Stimulated activated CD4-positive, alpha-beta T cell treated with anti-CD3 and anti-CD28 coated beads, TNF-alpha, amount 100 ng/mL, for 48 hours (primary cell): ENCODE data around the gene HAPSTR1.
A peak's percentile ranks its signal among the peaks of the same experiment; 100 is the strongest.
"Not testable (repeated sequence)": the region's sequence is repeated elsewhere in the genome, so short reads cannot be mapped to it uniquely, and the experiment has no call there.

ENCODE experiments used
- DNase-seq, 3 donors: peaks; one replicate each; pipeline ENCODE4 v3.0.0-alpha.2; 2020; ENCODE audit warnings: low read depth in 3 of 3

Gene HAPSTR1, protein sequence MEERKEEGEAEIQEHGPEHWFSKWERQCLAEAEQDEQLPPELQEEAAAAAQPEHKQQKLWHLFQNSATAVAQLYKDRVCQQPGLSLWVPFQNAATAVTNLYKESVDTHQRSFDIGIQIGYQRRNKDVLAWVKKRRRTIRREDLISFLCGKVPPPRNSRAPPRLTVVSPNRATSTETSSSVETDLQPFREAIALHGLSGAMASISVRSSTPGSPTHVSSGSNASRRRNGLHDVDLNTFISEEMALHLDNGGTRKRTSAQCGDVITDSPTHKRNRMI

DNA sequence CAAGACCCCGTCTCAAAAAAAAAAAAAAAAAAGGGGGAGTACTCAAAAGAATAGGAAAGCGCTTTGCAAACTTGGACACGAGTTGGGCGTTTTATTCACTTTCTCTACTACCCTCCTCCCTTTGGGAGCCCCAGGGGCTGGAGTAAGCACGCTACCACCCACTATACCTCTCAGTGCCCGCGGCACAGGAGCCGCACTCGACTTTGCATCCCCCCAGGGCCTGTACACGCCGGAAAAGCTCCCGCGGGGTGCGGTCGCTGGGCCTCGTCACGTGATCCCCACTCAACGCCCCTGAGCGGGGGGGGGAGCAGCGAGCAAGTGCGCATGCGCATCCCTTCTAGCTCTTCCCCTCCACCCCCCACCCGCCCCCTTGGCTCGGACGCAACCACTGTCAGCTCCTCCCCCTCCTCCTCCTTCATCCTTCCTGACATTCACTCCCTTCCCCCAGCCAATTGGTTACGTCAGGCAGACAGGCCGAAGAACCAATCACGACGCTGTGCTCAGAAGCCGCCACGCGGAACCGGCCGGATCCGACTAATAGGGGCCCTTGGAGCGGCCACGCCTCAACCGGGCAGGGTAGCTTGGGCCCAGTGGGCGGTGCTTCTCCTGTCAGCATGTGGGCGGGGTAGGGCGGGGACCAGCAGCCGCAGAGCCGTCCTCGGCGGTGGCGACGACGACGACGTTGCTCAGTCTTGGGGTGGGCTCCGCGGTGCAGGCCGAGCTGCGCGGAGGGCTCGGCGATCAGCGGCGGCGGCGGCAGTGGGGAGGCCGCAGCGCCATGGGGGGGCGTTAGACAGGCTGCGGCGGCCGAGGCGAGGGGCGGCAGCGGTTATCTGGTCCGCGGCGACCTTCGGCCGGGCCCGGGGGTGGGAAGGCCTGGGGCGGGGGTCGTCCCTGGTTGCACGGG is at the start of gene HAPSTR1:
TSS of gene HAPSTR1 (plus strand) at position 685 of the 907 bp plus-strand sequence. CDS start 401 bp downstream, outside the sequence.
- DNase-seq = peak; percentile 98 to 99 (median 98)

DNA sequence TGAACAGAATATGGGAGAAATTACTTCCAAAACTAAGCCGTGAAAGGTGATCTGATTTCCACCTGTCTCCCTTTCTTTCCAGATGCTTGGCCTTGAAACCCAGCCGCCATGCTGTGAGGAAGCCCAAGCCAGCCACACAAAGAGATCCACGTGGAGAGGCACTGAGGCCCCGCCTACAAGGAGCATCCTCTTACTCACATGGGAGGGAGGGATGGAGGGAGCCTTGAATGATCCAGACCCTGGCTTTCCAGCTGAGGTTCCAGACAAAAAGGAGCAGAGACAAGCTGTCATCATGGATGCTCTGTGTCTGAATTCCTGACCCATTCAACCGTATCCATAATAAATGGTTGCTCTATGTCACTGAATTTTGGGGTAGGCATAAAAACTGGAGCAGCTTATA is 48.9 kb upstream of the HAPSTR1 start:
- DNase-seq = no peak

DNA sequence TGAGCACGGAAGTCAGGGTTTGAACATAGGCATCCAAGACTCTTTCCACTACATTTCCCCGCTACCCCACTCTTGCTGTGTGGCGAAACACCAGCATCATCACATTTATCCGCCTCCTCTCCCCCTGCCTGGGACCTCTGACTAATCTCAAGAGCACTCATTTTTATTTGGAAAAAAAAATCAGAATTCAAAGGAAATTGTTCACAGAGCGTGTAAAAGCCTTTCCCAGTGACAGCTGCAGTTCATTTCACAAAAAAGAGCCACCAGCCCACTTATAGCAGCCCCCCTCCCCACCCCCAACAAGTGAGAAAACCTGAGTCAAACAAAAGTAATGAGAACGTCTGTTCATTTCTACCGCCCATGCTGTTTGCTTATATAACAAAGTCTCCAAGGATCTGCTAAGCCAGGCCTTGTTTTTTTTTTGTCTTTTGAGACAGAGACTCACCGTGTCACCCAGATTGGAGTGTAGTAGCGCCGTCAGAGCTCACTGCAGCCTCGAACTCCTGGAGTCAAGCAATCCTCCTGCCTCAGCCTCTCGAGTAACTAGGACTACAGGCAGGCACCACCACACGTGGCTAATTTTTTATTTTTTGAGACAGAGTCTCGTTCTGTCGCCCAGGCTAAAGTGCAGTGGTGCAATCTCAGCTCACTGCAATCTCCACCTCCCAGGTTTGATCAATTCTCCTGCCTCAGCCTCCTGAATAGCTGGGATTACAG is 48.3 kb upstream of the HAPSTR1 start:
- DNase-seq = no peak

DNA sequence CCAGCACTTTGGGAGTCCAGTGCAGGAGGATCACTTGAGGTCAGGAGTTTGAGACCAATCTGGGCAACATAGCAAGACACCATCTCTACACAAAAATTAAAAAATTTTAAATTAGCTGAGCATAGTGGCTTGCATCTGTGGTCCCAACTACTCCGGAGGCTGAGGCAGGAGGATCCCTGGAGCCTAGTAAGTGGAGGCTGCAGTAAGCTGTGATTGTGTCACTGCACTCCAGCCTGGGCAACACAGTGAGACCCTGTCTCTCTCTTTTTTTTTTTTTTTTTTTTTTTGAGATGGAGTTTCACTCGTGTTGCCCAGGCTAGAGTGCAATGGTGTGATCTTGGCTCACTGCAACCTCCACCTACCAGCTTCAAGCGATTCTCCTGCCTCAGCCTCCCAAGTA is 45.9 kb upstream of the HAPSTR1 start:
- DNase-seq = not testable (repeated sequence)

DNA sequence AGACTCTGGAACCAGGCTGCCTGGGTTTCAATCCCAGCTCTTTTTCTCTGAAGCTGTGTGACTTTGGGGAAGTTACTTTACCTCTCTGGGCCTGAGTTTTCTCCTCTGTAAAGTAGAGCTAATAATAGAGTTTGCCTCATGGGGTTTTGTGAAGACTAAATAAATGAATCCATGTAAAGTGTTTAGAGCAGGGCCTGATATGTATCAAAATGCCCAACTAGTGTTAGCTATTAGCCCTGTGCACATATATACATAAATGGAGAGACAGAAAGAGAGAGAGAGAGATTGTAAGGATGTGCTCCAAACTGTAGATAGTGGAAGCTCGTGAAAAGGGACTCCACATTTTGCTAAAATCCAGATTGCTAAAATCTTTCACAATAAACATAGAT is 44.8 kb upstream of the HAPSTR1 start:
- no peak for DNase-seq

DNA sequence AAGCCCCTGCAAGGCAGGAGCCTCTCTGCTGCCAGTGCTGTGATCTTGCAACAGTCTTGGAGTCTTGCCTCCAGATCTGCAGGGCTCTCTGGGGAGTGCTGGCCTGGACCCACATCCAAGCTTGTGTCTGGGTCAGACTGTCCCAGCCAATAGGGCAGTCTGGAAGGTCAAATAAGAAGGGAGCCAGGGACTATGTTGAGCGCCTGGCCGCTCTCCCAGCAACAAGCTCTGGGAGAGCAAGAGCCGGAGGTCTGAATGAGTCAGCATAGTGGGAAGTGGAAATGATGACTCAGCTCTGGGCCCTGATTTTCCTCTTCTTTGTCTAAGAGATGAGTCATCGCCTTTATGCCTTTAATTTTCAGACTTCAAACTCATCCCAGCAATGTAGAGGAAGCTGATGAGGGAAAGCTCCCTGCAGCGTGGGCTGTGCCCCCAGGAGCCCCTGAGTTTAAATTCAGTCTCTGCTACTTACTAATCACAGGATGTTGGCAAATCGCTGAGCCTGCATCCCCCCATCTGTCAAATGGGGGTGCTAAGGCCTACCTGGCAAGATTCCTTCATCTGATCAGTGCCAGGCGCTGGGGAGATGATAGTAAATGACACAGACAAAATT is 43.6 kb upstream of the HAPSTR1 start:
- peak; percentile 34 to 51 (median 46) for DNase-seq

DNA sequence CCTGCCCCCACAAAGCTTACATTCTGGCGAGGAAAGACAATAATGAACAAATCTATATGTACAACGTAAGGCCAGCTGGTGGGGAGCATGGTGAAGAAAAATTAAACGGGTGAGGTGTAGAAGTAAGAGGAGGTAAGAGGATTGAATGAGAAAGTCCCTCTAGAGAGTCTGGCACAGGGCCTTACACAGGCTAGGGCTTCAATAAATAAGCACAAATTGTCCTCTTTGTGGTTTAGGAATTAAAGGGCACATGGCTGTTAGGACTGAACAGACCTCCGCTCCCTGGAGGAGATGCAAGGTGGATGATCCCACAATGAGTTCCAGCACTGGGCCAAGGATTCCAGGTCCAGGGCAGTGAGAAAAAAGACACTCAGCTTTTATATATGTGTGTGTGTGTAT is 43.1 kb upstream of the HAPSTR1 start:
- no peak for DNase-seq

DNA sequence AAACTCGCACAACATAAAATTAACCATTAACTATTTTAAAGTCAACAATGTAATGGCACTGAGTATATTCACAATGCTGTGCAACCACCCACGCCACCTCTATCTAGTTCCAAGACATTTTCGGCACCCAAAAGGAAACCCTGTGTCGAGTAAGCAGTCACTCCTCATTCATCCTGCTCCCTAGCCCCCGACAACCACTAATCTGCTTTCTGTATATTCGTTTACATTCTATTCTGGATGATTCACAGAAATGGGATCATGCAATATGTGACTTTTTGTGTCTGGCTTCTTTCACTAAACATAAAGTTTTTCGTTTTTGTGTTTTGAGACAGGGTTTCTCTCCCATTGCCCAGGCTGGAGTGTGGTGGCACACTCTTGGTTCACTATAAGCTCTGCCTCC is 42.2 kb upstream of the HAPSTR1 start:
- no peak for DNase-seq

DNA sequence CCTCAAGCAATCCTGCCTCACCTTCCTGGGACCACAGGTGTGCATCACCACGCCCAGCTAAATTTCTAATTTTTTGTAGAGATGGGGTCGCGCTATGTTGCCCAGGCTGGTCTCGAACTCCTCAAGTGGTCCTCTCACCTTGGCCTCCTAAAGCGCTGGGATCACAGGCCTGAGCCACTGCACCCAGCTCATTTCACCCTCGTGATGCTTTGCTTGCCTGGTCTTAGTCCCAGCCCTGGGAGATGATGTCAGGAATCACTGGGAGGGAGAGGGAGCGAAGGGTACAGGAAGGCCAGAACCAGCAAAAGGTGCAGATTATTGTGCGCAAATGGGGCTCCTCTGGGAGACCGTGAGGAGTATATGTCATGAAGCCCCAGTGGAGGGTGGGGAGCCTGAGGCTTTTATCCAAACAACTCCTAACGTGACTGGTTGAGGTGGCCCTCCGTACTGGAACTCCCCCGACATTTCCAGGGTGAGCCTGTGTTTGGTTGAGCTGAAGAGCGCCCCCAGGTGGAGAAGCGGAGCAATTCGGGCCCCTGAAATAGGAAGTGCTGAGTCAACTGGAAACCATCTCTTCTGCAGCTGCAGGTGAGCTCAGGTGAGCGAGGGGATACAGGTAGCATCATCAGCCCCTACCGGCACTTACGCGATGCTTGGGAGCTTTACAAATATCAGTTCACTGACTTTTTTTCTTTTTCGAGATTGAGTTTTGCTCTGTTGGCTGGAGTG is 41.2 kb upstream of the HAPSTR1 start:
- no peak for DNase-seq

DNA sequence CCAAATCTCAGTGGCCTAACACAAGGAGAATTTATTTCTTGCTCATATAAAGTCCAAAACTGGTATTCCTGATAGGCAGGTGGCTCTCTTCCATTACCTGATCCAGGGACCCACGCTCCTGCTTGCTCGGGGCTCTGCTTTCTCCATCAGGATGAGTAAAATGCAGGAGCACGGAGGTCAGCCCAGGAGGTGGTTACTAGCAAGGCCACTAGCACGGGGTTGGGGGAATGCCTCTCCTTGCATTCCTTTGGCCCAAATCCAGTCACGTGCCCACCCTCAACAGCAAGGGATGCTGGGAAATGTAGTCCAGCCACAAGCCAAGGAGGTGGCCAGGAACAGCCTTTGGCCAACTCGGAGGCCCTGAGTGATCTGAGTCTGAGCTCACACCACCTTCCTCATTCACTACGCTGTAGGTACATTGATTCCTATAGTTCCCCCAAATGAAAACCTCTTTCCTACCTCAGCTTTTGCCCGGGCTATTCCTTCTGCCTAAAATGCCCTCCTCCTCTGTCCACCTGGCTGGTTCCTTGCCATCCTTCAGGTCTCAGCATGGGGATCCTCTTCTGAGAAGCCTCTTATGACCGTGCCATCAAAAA is 38.3 kb upstream of the HAPSTR1 start:
- no peak for DNase-seq

DNA sequence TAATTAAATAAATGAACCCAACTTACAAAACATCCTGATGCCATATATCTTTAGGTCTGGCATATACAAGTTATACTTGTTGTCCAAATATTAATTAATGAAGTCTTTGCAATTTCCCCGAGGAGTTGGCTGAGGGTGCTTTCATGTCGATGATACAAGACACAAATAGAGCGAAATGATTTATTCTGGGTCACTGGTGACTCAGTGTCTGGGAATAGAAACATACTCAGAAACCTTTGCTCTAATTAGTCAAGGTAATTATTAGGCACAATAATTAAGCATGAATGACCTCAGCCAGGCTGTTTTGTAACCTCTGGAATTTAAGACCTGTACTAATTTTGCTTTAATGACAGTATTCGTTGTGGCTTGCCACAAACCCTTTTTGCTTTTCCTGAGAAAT is 37.0 kb upstream of the HAPSTR1 start:
- DNase-seq = no peak

DNA sequence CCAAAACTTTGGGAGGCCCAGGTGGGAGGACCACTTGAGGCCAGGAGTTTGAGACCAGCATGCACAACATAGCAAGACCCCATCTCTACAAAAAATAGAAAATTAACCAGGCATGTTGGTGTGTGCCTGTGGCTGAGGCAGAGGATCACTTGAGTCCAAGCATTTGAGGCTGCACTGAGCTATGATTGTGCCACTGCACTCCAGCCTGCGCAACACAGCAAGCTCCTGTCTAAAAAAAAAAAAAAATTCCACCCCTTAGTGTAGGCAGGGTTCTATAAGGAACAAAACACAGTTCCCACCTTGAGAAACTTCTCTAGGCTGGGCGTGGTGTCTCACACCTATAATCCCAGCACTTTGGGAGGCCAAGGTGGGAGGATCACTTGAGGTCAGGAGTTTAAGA is 36.3 kb upstream of the HAPSTR1 start:
- DNase-seq = no peak

DNA sequence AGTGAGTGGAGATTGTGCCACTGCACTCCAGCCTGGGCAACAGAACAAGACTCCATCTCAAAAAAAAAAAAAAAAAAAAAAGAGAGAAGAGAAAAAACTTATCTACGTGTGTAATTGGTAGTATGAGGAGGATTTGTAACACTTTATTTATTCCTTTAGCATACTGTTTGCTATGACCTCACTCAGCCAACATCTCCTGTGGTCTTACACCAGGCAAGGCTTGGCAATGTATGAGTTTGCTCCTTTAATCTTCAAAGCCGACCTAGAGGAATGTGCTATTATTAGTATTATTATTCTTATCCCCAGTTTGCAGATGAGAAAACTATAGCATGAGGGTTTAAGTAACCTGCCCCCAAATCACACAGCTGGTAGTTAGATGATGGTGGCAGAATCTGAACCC is 35.8 kb upstream of the HAPSTR1 start:
- no peak for DNase-seq

DNA sequence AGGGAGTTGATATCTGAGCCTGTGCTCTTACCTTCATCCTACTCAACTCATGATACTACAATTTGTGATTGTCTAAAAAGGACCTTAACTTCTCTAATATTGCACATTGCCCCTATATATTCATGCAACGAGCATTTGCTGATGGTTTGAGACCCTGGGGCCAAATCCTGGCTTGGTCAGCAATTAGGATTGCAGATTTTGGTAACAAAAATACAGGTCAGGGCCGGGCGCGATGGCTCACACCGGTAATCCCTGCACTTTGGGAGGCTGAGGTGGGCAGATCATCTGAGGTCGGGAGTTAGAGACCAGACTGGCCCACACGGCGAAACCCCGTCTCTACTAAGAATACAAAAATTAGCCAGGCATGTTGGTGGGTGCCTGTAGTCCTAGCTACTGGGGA is 35.4 kb upstream of the HAPSTR1 start:
- no peak for DNase-seq

DNA sequence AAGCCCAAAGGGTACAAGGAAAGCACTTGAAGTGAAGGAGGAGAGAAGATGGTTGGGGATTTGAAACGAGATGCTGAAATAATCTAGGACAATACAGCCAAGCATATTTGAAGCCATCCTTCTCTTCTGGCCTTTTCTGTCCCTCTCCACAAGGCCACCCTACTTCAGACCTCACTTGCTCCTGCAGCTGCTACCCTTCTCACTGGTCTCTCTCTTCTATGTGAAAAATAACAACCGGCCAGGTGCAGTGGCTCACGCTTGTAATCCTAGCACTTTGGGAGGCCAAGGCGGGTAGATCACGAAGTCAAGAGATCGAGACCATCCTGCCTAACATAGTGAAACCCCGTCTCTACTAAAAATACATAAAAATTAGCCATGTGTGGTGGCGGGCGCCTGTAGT is 33.2 kb upstream of the HAPSTR1 start:
- DNase-seq = no peak

DNA sequence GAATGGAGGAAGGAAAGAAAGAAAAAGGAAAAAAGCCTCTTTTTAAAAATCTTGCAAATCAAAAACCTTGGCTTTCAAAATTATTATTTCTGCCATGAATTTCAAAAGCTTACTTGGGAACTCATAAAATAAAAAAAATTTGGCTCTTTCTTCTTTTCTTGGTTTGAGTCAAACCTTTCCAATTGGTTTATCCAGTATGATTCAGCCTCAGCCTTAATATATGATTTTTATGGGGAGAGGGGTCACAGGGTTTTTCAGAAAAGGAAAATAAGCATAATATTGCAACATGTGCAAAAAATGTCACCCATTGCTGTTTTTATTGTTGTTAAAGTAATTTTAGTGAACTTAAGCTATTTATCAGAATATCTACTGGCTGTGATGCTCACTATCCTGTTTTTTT is 31.2 kb upstream of the HAPSTR1 start:
- DNase-seq = no peak

DNA sequence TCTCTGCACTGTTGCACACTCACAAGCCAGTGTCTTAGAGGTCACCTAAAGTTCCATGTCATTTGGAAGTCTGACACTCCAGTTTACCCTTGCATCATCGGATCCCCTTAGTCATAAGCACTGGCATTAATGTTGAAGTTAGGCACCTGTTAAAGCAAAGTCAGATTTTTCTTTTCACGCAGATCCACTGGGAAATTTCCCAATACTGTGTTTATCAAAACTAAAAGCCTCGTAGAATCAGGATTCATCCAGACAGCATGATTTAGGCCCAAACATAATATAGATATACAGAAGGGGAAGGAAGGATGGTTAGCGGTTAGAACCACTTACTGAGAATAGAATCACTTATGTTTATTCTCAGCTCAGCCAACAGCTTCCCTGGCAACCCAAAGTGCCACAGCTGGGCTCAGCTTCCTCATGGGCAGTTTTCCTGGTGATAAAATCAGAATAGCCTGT is 30.1 kb upstream of the HAPSTR1 start:
- DNase-seq = no peak

DNA sequence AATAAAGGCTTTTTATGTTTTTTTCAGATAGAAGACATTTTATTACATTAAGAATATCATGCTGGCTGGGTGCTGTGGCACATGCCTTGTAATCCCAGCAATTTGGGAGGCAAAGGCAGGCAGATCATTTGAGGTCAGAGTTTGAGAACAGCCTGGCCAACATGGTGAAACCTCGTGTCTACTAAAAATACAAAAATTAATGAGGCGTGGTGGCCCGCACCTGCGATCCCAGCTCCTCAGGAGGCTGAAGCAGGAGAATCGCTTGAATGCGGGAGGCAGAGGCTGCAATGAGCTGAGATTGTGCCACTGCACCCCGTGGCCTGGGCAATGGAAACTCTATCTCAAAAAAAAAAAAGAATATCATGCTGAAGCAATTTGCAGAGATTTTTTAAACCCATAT is 29.1 kb upstream of the HAPSTR1 start:
- no peak for DNase-seq

DNA sequence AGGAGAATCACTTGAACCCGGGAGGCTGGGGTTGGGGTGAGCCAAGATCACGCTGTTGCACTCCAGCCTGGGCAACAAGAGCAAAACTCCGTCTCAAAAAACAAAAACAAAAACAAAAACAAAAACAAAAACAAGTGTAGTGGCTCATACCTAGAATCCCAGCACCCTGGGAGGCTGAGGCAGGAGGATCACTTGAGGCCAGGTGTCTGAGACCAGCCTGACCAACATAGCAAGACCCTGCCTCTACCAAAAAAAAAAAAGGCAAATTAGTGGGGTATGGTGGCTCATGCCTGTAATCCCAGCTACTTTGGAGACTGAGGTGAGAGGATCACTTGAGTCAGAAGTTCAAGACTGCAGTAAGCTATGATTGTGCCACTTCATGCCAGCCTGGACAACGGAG is 26.4 kb upstream of the HAPSTR1 start:
- no peak for DNase-seq

DNA sequence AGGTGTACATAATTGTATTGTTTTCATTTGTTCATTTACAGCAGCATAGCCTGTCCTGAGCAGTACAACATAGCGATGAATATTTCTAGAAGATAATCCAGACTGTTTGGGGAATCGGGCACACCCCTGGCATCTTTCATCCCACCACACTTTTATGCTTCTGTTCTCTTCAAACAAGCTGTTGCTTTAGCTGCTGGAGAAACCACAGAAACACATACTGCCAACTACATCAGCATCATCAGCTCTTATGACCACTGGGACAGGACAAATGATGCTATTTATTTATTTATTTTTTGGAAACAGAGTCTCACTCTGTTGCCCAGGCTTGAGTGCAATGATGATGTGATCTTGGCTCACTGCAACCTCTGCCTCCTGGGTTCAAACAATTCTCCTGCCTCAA is 22.6 kb upstream of the HAPSTR1 start:
- DNase-seq = no peak

DNA sequence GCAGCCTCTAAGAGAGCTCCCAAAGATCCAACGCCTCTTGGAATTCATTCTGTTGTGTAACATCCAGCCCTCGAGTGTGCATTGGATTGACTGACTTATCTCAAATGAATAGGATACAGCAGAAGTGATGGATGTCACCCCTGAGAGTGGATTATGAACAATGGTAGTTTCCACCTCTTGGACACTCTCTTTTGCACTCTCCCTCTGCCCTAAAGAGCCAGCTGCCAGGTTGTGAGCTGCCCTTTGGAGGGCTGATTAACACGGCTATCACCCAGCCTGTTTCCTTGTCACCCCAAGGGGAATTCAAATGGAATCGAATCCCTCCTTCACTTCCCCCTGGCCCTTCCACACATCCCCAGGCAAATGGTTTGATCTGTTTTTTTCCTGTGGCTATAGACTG is 21.2 kb upstream of the HAPSTR1 start:
- DNase-seq = no peak
